GM03348 (cell line): ENCODE data around the gene SLIT1.
"Not testable (repeated sequence)": the region's sequence is repeated elsewhere in the genome, so short reads cannot be mapped to it uniquely, and the experiment has no call there.

Experiments used
- DNase-seq: peaks from one replicate; pipeline ENCODE4 v3.0.0; 2012; ENCODE audit warnings: low spot score

Gene SLIT1

GRCh38 chr10:97106207-97106606 is 79.6 kb downstream of the SLIT1 start:
- DNase-seq = no peak

GRCh38 chr10:97105303-97105702 is 80.5 kb downstream of the SLIT1 start:
- no peak for DNase-seq

GRCh38 chr10:97103316-97104080 is 82.3 kb downstream of the SLIT1 start:
- no peak for DNase-seq

- DNase-seq = no peak
These were observed 83.3 kb downstream of the SLIT1 start for GRCh38 chr10:97102441-97102840.

GRCh38 chr10:97101166-97101940 is 84.4 kb downstream of the SLIT1 start:
- DNase-seq = no peak

GRCh38 chr10:97100657-97101056 is 85.1 kb downstream of the SLIT1 start:
- DNase-seq = no peak

- DNase-seq = no peak
These were observed 85.9 kb downstream of the SLIT1 start for GRCh38 chr10:97099868-97100267.

GRCh38 chr10:97099089-97099488 is 86.7 kb downstream of the SLIT1 start:
- no peak for DNase-seq

- no peak for DNase-seq
These were observed 88.7 kb downstream of the SLIT1 start for GRCh38 chr10:97097084-97097433.

GRCh38 chr10:97096261-97097083 is 89.3 kb downstream of the SLIT1 start:
- DNase-seq = no peak

GRCh38 chr10:97095701-97096260 is 90.0 kb downstream of the SLIT1 start:
- DNase-seq = no peak

GRCh38 chr10:97090644-97091043 is 95.1 kb downstream of the SLIT1 start:
- no peak for DNase-seq

GRCh38 chr10:97090035-97090434 is 95.7 kb downstream of the SLIT1 start:
- no peak for DNase-seq

GRCh38 chr10:97089209-97089870 is 96.4 kb downstream of the SLIT1 start:
- DNase-seq = no peak

- DNase-seq = no peak
These were observed 98.5 kb downstream of the SLIT1 start for GRCh38 chr10:97087296-97087695.

- no peak for DNase-seq
These were observed 99.2 kb downstream of the SLIT1 start for GRCh38 chr10:97086530-97086929.

GRCh38 chr10:97083228-97083829 is 102.4 kb downstream of the SLIT1 start:
- DNase-seq = no peak

- DNase-seq = not testable (repeated sequence)
These were observed 103.2 kb downstream of the SLIT1 start for GRCh38 chr10:97082575-97082974.

GRCh38 chr10:97081621-97082235 is 104.0 kb downstream of the SLIT1 start:
- DNase-seq = peak; percentile 76

- no peak for DNase-seq
These were observed 105.5 kb downstream of the SLIT1 start for GRCh38 chr10:97080051-97080776.
